Measurements from ENCODE around the gene CHIT1.

CHIT1 gene

GRCh38 chr1:203199816-203200571 is 29.5 kb downstream of the CHIT1 start:
- no peak for DNase-seq (ENCODE audit: extremely low spot score)
- ChIA-PET POLR2A (no interaction called here), CTCF (interaction anchor here (1.0 to 4.1 kb wide), 8 partner anchors 16 to 161 kb away, joined by 3 to 19 read pairs (median 4); no protein-coding TSS in a partner anchor)

GRCh38 chr1:203199481-203199815 is 30.0 kb downstream of the CHIT1 start:
- no peak for TF ChIP-seq CTCF (IDR thresholded peaks at IDR 0.05; ENCODE audit: control extremely low read depth, extremely low read depth, low read depth, missing control alignments)
- no peak for DNase-seq (ENCODE audit: extremely low spot score)
- ChIA-PET POLR2A (no interaction called here), CTCF (interaction anchor here (1.0 to 4.1 kb wide), 6 partner anchors 17 to 160 kb away, joined by 3 to 19 read pairs (median 4); no protein-coding TSS in a partner anchor)

More at GRCh38 chr1:203199816-203200571, 29.5 kb downstream of the CHIT1 start:
- no peak for TF ChIP-seq CTCF (IDR thresholded peaks at IDR 0.05; ENCODE audit: control extremely low read depth, extremely low read depth, low read depth, missing control alignments)

GRCh38 chr1:203199002-203199401 is 30.5 kb downstream of the CHIT1 start:
- DNase-seq (ENCODE audit: extremely low spot score): no peak
- ChIA-PET POLR2A (no interaction called here), CTCF (interaction anchor here (1.0 to 4.1 kb wide), 4 partner anchors 17 to 159 kb away, joined by 3 to 19 read pairs (median 7); no protein-coding TSS in a partner anchor)
- TF ChIP-seq CTCF (IDR thresholded peaks at IDR 0.05; ENCODE audit: control extremely low read depth, extremely low read depth, low read depth, missing control alignments): no peak

GRCh38 chr1:203197625-203198024 is 31.8 kb downstream of the CHIT1 start:
- DNase-seq (ENCODE audit: extremely low spot score): no peak
- CTCF ChIA-PET: interaction anchor here (0.7 to 4.1 kb wide), 2 partner anchors 25 to 77 kb away, joined by 3 to 11 read pairs; no protein-coding TSS in a partner anchor
- TF ChIP-seq CTCF (IDR thresholded peaks at IDR 0.05; ENCODE audit: control extremely low read depth, extremely low read depth, low read depth, missing control alignments): no peak
- POLR2A ChIA-PET: no interaction called here

- DNase-seq (ENCODE audit: extremely low spot score): no peak
- POLR2A ChIA-PET: no interaction called here
- no peak for TF ChIP-seq CTCF (IDR thresholded peaks at IDR 0.05; ENCODE audit: control extremely low read depth, extremely low read depth, low read depth, missing control alignments)
- CTCF ChIA-PET: interaction anchor here (1.5 to 3.0 kb wide), 4 partner anchors 10 to 20 kb away, joined by 4 to 13 read pairs (median 6); partner anchors contain the start of gene CHI3L1
Observed at GRCh38 chr1:203196371-203196770, 33.1 kb downstream of the CHIT1 start.

GRCh38 chr1:203190949-203191348 is 38.5 kb downstream of the CHIT1 start:
- CTCF ChIA-PET: interaction anchor here (1.3 to 2.3 kb wide), 3 partner anchors 18 to 25 kb away, joined by 5 to 9 read pairs (median 8); no protein-coding TSS in a partner anchor
- no peak for DNase-seq (ENCODE audit: extremely low spot score)
- no peak for TF ChIP-seq CTCF (IDR thresholded peaks at IDR 0.05; ENCODE audit: control extremely low read depth, extremely low read depth, low read depth, missing control alignments)
- POLR2A ChIA-PET: no interaction called here
